ENCODE results near the gene SPTBN1.

- TF ChIP-seq CTCF (IDR thresholded peaks at IDR 0.05; ENCODE audit: low read depth, low read length) (no peak), EZH2phosphoT487 (IDR thresholded peaks at IDR 0.05; ENCODE audit: low read depth) (no peak)
Measured at GRCh38 chr2:54570925-54571694, 115.0 kb downstream of the SPTBN1 start.
